GM23338 (cell line): ENCODE results near the gene ADGRG1. TPM values are rescaled to one million over a fixed set of nuclear protein-coding genes. Genes with fewer than 3 reads are reported as not detected.

Source experiments
- ATAC-seq: fragments of 200-7000 bp; cut with Tn5 transposase; 3 replicates; pipeline ENCODE4 v1.9.1; 2020
- DNase-seq: peaks from one replicate; pipeline ENCODE4 v3.0.0-alpha.2; 2015; ENCODE audit warnings: low spot score
- H2AFZ ChIP-seq: fragments of 200-600 bp; sonication (generic); 2 replicates; pipeline ENCODE4 v1.8.0; 2016; ENCODE audit warnings: antibody characterized with exemption, mild to moderate bottlenecking, moderate library complexity
- H3F3A ChIP-seq: fragments of 200-600 bp; sonication (generic); replicated peaks from 2 replicates; pipeline ENCODE4 v1.8.0; 2017; ENCODE audit warnings: antibody characterized with exemption, mixed run types, low read depth
- H3K27ac ChIP-seq: fragments of 200-600 bp; sonication (generic); 2 replicates; pipeline ENCODE4 v1.6.1; 2016; ENCODE audit warnings: low read depth
- H3K27me3 ChIP-seq: fragments of 200-600 bp; sonication (generic); 2 replicates; pipeline ENCODE4 v1.8.0; 2016; ENCODE audit warnings: mild to moderate bottlenecking, mixed run types, moderate library complexity; ENCODE audit not compliant: insufficient read depth
- H3K36me3 ChIP-seq: fragments of 200-600 bp; sonication (generic); 2 replicates; pipeline ENCODE4 v1.8.0; 2016; ENCODE audit warnings: mild to moderate bottlenecking; ENCODE audit not compliant: insufficient read depth
- H3K4me1 ChIP-seq: fragments of 200-600 bp; sonication (generic); 2 replicates; pipeline ENCODE4 v1.8.0; 2016; ENCODE audit warnings: mild to moderate bottlenecking, moderate library complexity; ENCODE audit not compliant: insufficient read depth
- H3K4me2 ChIP-seq: fragments of 200-600 bp; sonication (generic); 2 replicates; pipeline ENCODE4 v1.7.1; 2017; ENCODE audit warnings: mixed run types
- H3K4me3 ChIP-seq: fragments of 200-600 bp; sonication (generic); 2 replicates; pipeline ENCODE4 v1.6.1; 2016; ENCODE audit warnings: mixed run types
- H3K79me2 ChIP-seq: fragments of 200-600 bp; sonication (generic); replicated peaks from 2 replicates; pipeline ENCODE4 v1.8.0; 2017; ENCODE audit warnings: mild to moderate bottlenecking; ENCODE audit not compliant: insufficient read depth
- H3K9me2 ChIP-seq: fragments of 200-600 bp; sonication (generic); 2 replicates; pipeline ENCODE4 v1.8.0; 2017; ENCODE audit not compliant: insufficient read depth
- H4K20me1 ChIP-seq: fragments of 200-600 bp; sonication (generic); replicated peaks from 2 replicates; pipeline ENCODE4 v1.8.0; 2017; ENCODE audit warnings: mild to moderate bottlenecking; ENCODE audit not compliant: insufficient read depth
- H3K27ac Mint-ChIP-seq: 2 replicates; pipeline ENCODE4 v1.8.0; 2020; ENCODE audit warnings: inconsistent platforms, mild to moderate bottlenecking, moderate library complexity, mixed read lengths
- H3K27me3 Mint-ChIP-seq: 3 replicates; pipeline ENCODE4 v1.8.0; 2022; ENCODE audit warnings: low read depth, mild to moderate bottlenecking, moderate library complexity, mixed read lengths, inconsistent platforms; ENCODE audit not compliant: insufficient read depth, poor library complexity
- H3K36me3 Mint-ChIP-seq: 3 replicates; pipeline ENCODE4 v1.8.0; 2021; ENCODE audit warnings: low read depth, mild to moderate bottlenecking, inconsistent platforms, moderate library complexity, mixed read lengths
- H3K4me1 Mint-ChIP-seq: 3 replicates; pipeline ENCODE4 v1.8.0; 2020; ENCODE audit warnings: mild to moderate bottlenecking, inconsistent platforms, mixed read lengths
- H3K4me3 Mint-ChIP-seq: 3 replicates; pipeline ENCODE4 v1.8.0; 2021; ENCODE audit warnings: moderate library complexity, mild to moderate bottlenecking, inconsistent platforms, mixed read lengths
- H3K9me3 Mint-ChIP-seq: 3 replicates; pipeline ENCODE4 v1.8.0; 2020; ENCODE audit warnings: moderate library complexity, mild to moderate bottlenecking, inconsistent platforms, mixed read lengths
- ETS1 ChIP-seq: IDR thresholded peaks from 2 replicates; pipeline ENCODE4 v1.6.1; 2016; ENCODE audit warnings: antibody characterized with exemption
- REST ChIP-seq: IDR thresholded peaks from one replicate; pipeline ENCODE4 v1.6.1; 2018; ENCODE audit warnings: antibody characterized with exemption; ENCODE audit not compliant: unreplicated experiment
- ZNF114 ChIP-seq: fragments of 250-450 bp; sonication (Bioruptor Pico); IDR thresholded peaks from 2 replicates; pipeline ENCODE4 v1.5.0; 2020; ENCODE audit warnings: mild to moderate bottlenecking, moderate library complexity
- ZNF462 ChIP-seq: fragments of 250-450 bp; sonication (Bioruptor Pico); IDR thresholded peaks from 2 replicates; pipeline ENCODE4 v1.5.0; 2020; ENCODE audit warnings: mild to moderate bottlenecking, moderate library complexity
- polyA plus RNA-seq: library from polyadenylated mRNA; unstranded; fragments of >200 nt; fragmentation: Nextera tagmentation; extraction: Ambion mirVana; gene quantifications from 2 replicates; pipeline ENCODE4 v1.2.1, GENCODE V29; 2016
- total RNA-seq: library from RNA; depleted of rRNA; stranded (reverse); fragments of >200 nt; shearing (Covaris generic); gene quantifications from 2 replicates; pipeline ENCODE4 v1.2.3, GENCODE V29; 2014

Gene ADGRG1
- total and polyA plus RNA-seq, 2 experiments from 2014 or later: 0.14 to 0.47 TPM

- DNase-seq (no peak), ATAC-seq (no peak)
- no peaks in the 10 kb centered on the region for H3K27me3 ChIP-seq
- H3K27ac ChIP-seq: no peak overlapping the region
- H4K20me1 ChIP-seq: no peaks in the 10 kb centered on the region; the same call in 1 of the 2 replicates
- no peak overlapping the region for H3K4me2 ChIP-seq
- no peaks in the 10 kb centered on the region for H3K9me2 ChIP-seq
- no peaks in the 10 kb centered on the region for H3K36me3 ChIP-seq
- peaks cover 10% of the 10 kb centered on the region for H3K27me3 Mint-ChIP-seq
- H3K79me2 ChIP-seq: no peaks in the 10 kb centered on the region
- no peak overlapping the region for H2AFZ ChIP-seq
- H3K4me1 Mint-ChIP-seq: no peaks in the 10 kb centered on the region; the same call in 2 of the 3 replicates
- H3K9me3 Mint-ChIP-seq: no peaks in the 10 kb centered on the region
- H3F3A ChIP-seq: no peaks in the 10 kb centered on the region
- no peak overlapping the region for H3K4me3 Mint-ChIP-seq
- no peaks in the 10 kb centered on the region for H3K36me3 Mint-ChIP-seq
- no peak overlapping the region for H3K4me3 ChIP-seq
- H3K27ac Mint-ChIP-seq: no peak overlapping the region
- H3K4me1 ChIP-seq: no peaks in the 10 kb centered on the region; the same call in 1 of the 2 replicates
- TF ChIP-seq ETS1 (no peak), ZNF114 (CRISPR knock-in tag) (no peak), REST (no peak), ZNF462 (CRISPR knock-in tag) (no peak)
Measured at GRCh38 chr16:57643910-57644309, 15.5 kb downstream of the ADGRG1 start.
